ENCODE measurements around the gene ACTC1. TPM values are rescaled to one million over a fixed set of nuclear protein-coding genes. Genes with fewer than 3 reads are reported as not detected.

ACTC1 gene
- total and polyA plus RNA-seq, 3 donors from 2014 or later, result 0.93 to 31.2 (median 1.2) TPM

DNA sequence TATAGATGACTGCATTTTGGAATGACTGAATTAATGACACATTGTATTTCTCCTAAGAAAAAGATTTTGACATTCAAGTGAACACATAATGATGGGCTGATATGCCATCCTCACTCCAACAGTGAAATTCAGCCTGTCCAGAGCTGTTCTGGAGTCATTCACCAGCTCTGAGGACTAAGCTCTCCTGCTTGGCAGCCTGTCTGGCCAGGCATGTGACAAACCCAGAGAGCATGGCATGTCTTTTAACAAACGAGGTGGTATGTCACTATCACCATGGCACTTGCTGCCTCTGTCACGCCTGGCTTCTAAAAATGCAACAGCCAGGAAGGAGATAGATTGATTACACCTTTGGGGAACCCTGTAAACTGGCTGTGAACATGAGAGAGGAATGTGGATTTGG, 1.4 kb downstream of the ACTC1 start:
- Histone ChIP-seq H3K36me3 (ENCODE audit: low read depth, missing control alignments) (no peaks in the 10 kb centered on the region), H3K4me3 (no peak overlapping the region), H3K27ac (no peak overlapping the region), H3K4me1 (no peaks in the 10 kb centered on the region), H3K27me3 (no peaks in the 10 kb centered on the region), H3K9me3 (no peaks in the 10 kb centered on the region)
- DNase-seq, result no peak
- intact Hi-C loops (cut with DNase I; ENCODE audit: low total_unique reads), result no loop called here
- 55 to 60% methylated on average over 2 of the region's 2 CpGs for WGBS, 2 donors
- TF ChIP-seq CTCF (IDR thresholded peaks at IDR 0.05) (no peak), POLR2A (IDR thresholded peaks at IDR 0.05) (no peak)

DNA sequence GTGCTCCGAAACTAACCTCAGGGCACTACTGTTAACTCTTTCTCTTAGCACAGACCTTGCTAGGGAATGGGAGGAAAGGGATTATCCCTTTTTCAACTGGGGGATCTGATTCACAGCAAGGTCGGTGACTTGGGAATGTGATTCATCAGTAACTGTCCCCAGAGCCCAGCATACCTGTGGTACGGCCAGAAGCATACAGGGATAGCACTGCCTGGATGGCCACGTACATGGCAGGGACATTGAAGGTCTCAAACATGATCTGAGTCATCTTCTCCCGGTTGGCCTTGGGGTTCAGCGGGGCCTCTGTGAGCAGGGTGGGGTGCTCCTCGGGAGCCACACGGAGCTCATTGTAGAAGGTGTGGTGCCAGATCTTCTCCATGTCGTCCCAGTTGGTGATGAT, 2.3 kb downstream of the ACTC1 start:
- Histone ChIP-seq H3K9me3 (no peaks in the 10 kb centered on the region), H3K4me3 (no peak overlapping the region), H3K4me1 (no peaks in the 10 kb centered on the region), H3K27me3 (no peaks in the 10 kb centered on the region), H3K36me3 (ENCODE audit: low read depth, missing control alignments) (no peaks in the 10 kb centered on the region), H3K27ac (no peak overlapping the region)
- intact Hi-C loops (cut with DNase I; ENCODE audit: low total_unique reads), result no loop called here
- no peak for DNase-seq
- 93 to 98% methylated on average over 8 to 9 of the region's 9 CpGs for WGBS, 2 donors
- TF ChIP-seq CTCF (IDR thresholded peaks at IDR 0.05), result no peak
- no peak for TF ChIP-seq POLR2A (IDR thresholded peaks at IDR 0.05)

GRCh38 chr15:34791701-34792100, 3.6 kb downstream of the ACTC1 start:
- H3K9me3 ChIP-seq, result no peaks in the 10 kb centered on the region
- 83 to 91% methylated on average over 3 of the region's 3 CpGs for WGBS, 2 donors
- no peaks in the 10 kb centered on the region for H3K27me3 ChIP-seq
- H3K4me3 ChIP-seq, result no peak overlapping the region
- H3K36me3 ChIP-seq (ENCODE audit: low read depth, missing control alignments), result no peaks in the 10 kb centered on the region
- TF ChIP-seq CTCF (IDR thresholded peaks at IDR 0.05), result no peak
- TF ChIP-seq POLR2A (IDR thresholded peaks at IDR 0.05), result no peak
- H3K4me1 ChIP-seq, result no peaks in the 10 kb centered on the region
- DNase-seq, result no peak
- intact Hi-C loops (cut with DNase I; ENCODE audit: low total_unique reads), result no loop called here
- no peak overlapping the region for H3K27ac ChIP-seq

- Histone ChIP-seq H3K36me3 (ENCODE audit: low read depth, missing control alignments) (no peaks in the 10 kb centered on the region), H3K9me3 (no peaks in the 10 kb centered on the region), H3K27me3 (no peaks in the 10 kb centered on the region), H3K27ac (no peak overlapping the region), H3K4me3 (no peak overlapping the region), H3K4me1 (no peaks in the 10 kb centered on the region)
- DNase-seq, result no peak
- TF ChIP-seq POLR2A (IDR thresholded peaks at IDR 0.05) (no peak), CTCF (IDR thresholded peaks at IDR 0.05) (no peak)
- whole genome bisulfite sequencing, 2 donors, result 68 to 80% methylated on average over 6 of the region's 6 CpGs
- intact Hi-C loops (cut with DNase I; ENCODE audit: low total_unique reads), result no loop called here
Observed at GRCh38 chr15:34790121-34790520, 5.2 kb downstream of the ACTC1 start.

GRCh38 chr15:34789326-34789725, 6.0 kb downstream of the ACTC1 start:
- Histone ChIP-seq H3K27ac (no peak overlapping the region), H3K36me3 (ENCODE audit: low read depth, missing control alignments) (no peaks in the 10 kb centered on the region), H3K27me3 (no peaks in the 10 kb centered on the region), H3K4me3 (no peak overlapping the region), H3K9me3 (no peaks in the 10 kb centered on the region), H3K4me1 (no peaks in the 10 kb centered on the region)
- TF ChIP-seq CTCF (IDR thresholded peaks at IDR 0.05) (no peak), POLR2A (IDR thresholded peaks at IDR 0.05) (no peak)
- no peak for DNase-seq
- 78 to 80% methylated on average over 7 of the region's 7 CpGs for WGBS, 2 donors
- intact Hi-C loops (cut with DNase I; ENCODE audit: low total_unique reads), result no loop called here
